Measurements from ENCODE around the gene FBXW9.

GRCh38 chr19:12647047-12647446, 49.4 kb downstream of the FBXW9 start:
- TF ChIP-seq CTCF (IDR thresholded peaks at IDR 0.05) = no peak
- TF ChIP-seq EZH2phosphoT487 (IDR thresholded peaks at IDR 0.05) = no peak

Data from neural progenitor cell (in vitro differentiated cells).